Panc1 (cell line): Measurements from ENCODE around the gene MAP3K20.

Experiments
- CTCF ChIP-seq: fragments of 450-650 bp; IDR thresholded peaks from 2 replicates; pipeline ENCODE4 v1.5.1; 2017; ENCODE audit warnings: mild to moderate bottlenecking
- SIN3A ChIP-seq: IDR thresholded peaks from 2 replicates; pipeline ENCODE4 v1.6.1; 2012; ENCODE audit warnings: low read depth, mild to moderate bottlenecking, low read length, moderate library complexity, borderline replicate concordance; ENCODE audit not compliant: insufficient read depth
- TCF7L2 ChIP-seq: IDR thresholded peaks from 2 replicates; pipeline ENCODE4 v1.6.1; 2011; ENCODE audit warnings: mild to moderate bottlenecking, low read depth, low read length, inconsistent platforms

- TF ChIP-seq CTCF (no peak), TCF7L2 (no peak), SIN3A (no peak)
Measured at GRCh38 chr2:173044686-173045085, 31.0 kb upstream of the MAP3K20 start.
